ENCODE measurements around the gene OGA. TPM values are rescaled to one million over a fixed set of nuclear protein-coding genes. Genes with fewer than 3 reads are reported as not detected.

OGA gene
- total RNA-seq, 2 donors from 2014 or later, result 411 to 421 TPM

DNA sequence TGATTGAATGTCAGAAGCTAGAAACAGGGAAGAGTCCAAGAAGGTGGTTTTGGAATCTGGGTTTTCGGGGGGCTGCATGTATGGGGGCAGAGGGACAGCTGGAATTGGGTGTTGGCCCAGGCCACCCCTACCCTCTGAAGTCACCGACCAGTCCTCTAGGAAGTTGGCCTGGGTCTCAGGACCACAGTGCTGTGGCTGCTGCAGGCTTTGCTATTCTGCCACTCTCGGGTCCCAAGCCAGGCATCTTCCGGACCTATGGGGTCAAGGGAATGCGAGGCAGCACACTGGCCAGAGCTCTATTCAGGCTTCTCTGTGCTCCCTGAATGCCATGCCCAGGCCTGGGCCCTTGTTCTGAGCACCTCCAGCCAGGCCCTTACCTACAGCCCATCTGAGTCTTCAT is 55.5 kb downstream of the OGA start:
- H3K9me3 ChIP-seq (ENCODE audit: control insufficient read depth, low read length, poor library complexity, severe bottlenecking), result no peaks in the 10 kb centered on the region

DNA sequence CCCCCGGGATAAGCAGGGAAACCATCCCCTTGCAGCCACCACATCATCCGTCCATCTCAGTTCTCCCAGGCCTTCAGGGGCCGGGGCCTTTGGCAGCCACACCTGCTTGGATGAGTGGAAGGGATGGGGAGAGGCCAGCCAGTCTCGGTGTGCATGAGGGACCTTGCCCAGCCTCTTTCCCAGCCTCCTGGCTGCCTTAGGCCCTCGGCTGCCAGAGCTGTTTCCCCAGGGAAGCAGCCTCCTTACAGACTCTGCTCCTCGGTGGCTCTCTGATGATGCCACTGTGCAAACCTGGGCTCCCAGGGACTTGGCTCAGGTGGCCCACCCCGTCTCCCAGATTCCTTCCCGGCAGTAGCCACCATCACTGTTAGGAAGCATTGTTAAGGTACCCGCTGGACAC is 57.0 kb downstream of the OGA start:
- Mint-ChIP-seq H3K27ac (no peak overlapping the region), H3K4me3 (no peak overlapping the region), H3K36me3 (ENCODE audit: low read depth) (peaks cover 3% of the 10 kb centered on the region), H3K4me1 (peaks cover 4% of the 10 kb centered on the region), H3K27me3 (peaks cover 32% of the 10 kb centered on the region)
- DNase-seq (no peak), ATAC-seq (no peak)
- H3K9me3 ChIP-seq (ENCODE audit: control insufficient read depth, low read length, poor library complexity, severe bottlenecking), result no peaks in the 10 kb centered on the region

More for the DNA sequence above, 55.5 kb downstream of the OGA start:
- H3K27ac Mint-ChIP-seq, result no peak overlapping the region
- ATAC-seq, result no peak
- no peak for DNase-seq
- H3K36me3 Mint-ChIP-seq (ENCODE audit: low read depth), result peaks cover 6% of the 10 kb centered on the region
- peaks cover 4% of the 10 kb centered on the region for H3K4me1 Mint-ChIP-seq
- no peak overlapping the region for H3K4me3 Mint-ChIP-seq
- H3K27me3 Mint-ChIP-seq, result peaks cover 38% of the 10 kb centered on the region

- no peaks in the 10 kb centered on the region for H3K9me3 ChIP-seq (ENCODE audit: control insufficient read depth, low read length, poor library complexity, severe bottlenecking)
- no peaks in the 10 kb centered on the region for H3K36me3 Mint-ChIP-seq (ENCODE audit: low read depth)
- peaks cover 29% of the 10 kb centered on the region for H3K27me3 Mint-ChIP-seq
- H3K4me1 Mint-ChIP-seq, result no peaks in the 10 kb centered on the region
- H3K27ac Mint-ChIP-seq, result no peak overlapping the region
- ATAC-seq (no peak), DNase-seq (no peak)
- H3K4me3 Mint-ChIP-seq, result no peak overlapping the region
Measured at GRCh38 chr10:101760510-101760909, 57.7 kb downstream of the OGA start.

GRCh38 chr10:101759309-101760247 is 58.7 kb downstream of the OGA start:
- DNase-seq, result no peak
- no peaks in the 10 kb centered on the region for H3K36me3 Mint-ChIP-seq (ENCODE audit: low read depth)
- no peak for ATAC-seq
- H3K4me1 Mint-ChIP-seq, result no peaks in the 10 kb centered on the region
- no peak overlapping the region for H3K4me3 Mint-ChIP-seq
- H3K27me3 Mint-ChIP-seq, result peaks cover 25% of the 10 kb centered on the region
- no peak overlapping the region for H3K27ac Mint-ChIP-seq
- no peaks in the 10 kb centered on the region for H3K9me3 ChIP-seq (ENCODE audit: control insufficient read depth, low read length, poor library complexity, severe bottlenecking)

GRCh38 chr10:101758858-101759257 is 59.4 kb downstream of the OGA start:
- ATAC-seq (no peak), DNase-seq (no peak)
- Mint-ChIP-seq H3K27ac (no peak overlapping the region), H3K36me3 (ENCODE audit: low read depth) (no peaks in the 10 kb centered on the region), H3K27me3 (peaks cover 29% of the 10 kb centered on the region), H3K4me3 (no peak overlapping the region), H3K4me1 (no peaks in the 10 kb centered on the region)
- H3K9me3 ChIP-seq (ENCODE audit: control insufficient read depth, low read length, poor library complexity, severe bottlenecking), result no peaks in the 10 kb centered on the region

DNA sequence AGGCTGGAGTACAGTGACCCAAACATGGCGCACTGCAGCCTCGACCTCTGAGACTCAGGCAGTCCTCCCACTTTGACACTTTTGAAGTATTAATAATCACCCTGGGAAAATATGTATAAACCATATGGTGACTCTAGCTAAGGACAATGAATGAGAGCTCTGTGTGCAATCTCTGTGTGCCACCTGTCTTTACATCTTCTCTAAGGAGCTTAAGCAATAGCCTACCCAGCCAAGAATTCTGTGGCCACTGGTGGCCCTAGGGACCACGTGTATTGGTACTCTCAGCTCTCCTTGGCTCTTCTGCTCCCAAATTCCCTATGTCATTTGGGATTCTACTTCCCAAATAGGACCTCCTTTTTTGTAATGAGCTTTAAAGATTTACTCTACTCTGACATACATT is 66.0 kb downstream of the OGA start:
- ATAC-seq (no peak), DNase-seq (no peak)
- H3K9me3 ChIP-seq (ENCODE audit: control insufficient read depth, low read length, poor library complexity, severe bottlenecking), result no peaks in the 10 kb centered on the region
- Mint-ChIP-seq H3K36me3 (ENCODE audit: low read depth) (peaks cover 2% of the 10 kb centered on the region), H3K27me3 (peaks cover 33% of the 10 kb centered on the region), H3K27ac (no peak overlapping the region), H3K4me3 (no peak overlapping the region), H3K4me1 (no peaks in the 10 kb centered on the region)

DNA sequence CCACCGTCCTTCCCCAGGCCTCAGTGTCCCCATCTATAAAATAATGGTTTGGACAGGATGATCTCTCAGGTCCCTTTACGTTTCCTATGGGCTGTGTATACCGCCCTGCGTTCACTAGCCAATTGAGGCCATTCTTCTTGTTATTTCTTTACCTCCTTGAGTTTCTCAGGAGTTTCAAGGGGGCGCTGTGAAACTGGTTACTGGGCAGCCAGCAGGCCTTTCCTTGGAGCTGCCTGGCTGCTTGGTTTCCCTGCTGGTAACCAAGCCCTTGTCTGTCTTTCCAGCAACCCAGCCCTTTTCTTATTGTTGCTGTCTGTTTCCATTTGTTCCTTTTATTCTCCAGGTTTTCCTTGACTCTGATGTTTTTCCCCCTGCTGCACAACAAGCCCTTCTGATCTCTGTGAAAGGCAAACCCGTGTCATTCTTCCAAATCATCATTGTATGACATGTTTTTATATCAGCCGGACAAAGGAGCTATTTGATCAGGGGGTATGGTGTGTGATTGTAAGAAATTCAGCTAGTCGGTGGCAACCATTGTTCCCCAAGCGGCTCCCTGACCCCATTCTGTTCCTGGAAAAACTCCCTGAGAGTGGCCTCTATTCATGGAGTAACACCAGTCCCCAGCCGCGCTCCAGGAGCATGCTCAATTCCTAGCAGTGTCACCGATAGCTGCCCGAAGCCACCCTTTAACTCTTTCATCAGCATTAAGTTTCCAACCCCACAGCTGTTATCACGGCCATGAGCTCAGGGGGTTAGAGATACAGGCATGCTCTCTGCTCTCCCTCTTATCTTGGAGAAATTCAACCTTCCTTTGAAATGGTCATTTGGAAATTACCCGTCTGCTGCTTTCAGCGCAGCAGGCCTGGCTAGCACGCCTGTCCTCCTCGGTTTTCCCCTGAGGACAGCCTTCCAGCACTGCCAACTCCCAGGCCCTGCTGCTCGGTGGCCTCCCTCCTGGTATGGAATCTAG is 68.9 kb downstream of the OGA start:
- no peak overlapping the region for H3K4me3 Mint-ChIP-seq
- ATAC-seq (no peak), DNase-seq (no peak)
- H3K4me1 Mint-ChIP-seq, result no peaks in the 10 kb centered on the region
- H3K36me3 Mint-ChIP-seq (ENCODE audit: low read depth), result peaks cover 2% of the 10 kb centered on the region
- H3K27ac Mint-ChIP-seq, result no peak overlapping the region
- H3K27me3 Mint-ChIP-seq, result peaks cover 31% of the 10 kb centered on the region
- H3K9me3 ChIP-seq (ENCODE audit: control insufficient read depth, low read length, poor library complexity, severe bottlenecking), result no peaks in the 10 kb centered on the region

DNA sequence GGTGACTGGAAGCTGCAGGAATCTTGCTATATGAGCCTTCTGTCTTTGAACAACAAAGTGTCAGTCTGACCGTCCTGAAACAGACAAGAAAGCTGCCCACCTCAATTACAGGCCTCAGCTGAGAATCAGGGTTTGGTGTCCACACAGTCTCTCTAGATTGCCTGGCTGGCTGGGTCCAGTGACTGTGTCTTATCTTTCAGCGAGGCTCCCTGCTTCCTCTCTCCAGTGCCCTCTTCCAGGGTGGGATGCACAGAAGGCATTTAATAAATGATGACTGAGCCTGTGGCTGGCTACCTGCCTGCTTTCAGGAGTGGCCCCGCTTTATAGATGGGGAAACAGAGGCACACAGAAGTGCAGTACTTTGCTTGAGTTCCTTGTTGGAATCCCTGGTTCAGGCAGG is 69.7 kb downstream of the OGA start:
- ATAC-seq (no peak), DNase-seq (no peak)
- H3K9me3 ChIP-seq (ENCODE audit: control insufficient read depth, low read length, poor library complexity, severe bottlenecking), result no peaks in the 10 kb centered on the region
- Mint-ChIP-seq H3K27ac (no peak overlapping the region), H3K36me3 (ENCODE audit: low read depth) (peaks cover 2% of the 10 kb centered on the region), H3K4me1 (no peaks in the 10 kb centered on the region), H3K4me3 (no peak overlapping the region), H3K27me3 (peaks cover 25% of the 10 kb centered on the region)

DNA sequence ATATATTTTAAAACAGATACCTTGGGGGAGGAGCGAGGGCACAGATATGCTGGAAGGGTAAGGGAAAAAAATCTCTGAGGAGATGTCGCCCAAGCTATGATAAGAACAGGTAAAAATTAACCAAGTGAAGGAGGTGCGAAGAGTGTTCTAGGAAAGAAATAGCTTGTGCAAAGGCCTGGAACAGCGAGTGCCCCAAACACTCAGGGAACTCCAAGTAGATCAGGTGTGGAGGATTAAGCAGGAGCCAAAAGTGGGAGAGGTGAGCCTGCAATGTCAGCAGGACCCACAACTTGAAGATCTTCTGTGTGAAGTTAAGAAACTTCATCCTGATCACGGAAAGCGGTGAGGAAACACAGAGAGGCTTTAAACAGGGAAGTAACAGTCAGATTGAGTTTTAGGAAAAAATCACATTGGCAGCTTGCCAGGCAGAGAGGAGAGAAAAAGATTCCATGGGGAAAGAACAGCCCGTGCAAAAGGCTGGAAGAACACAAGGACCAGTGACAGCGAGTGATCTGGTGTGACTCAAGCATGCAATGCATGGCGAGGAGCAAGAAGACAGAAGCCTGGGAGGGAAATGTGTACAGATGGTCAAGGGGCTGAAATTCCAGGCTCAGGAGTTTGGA is 73.1 kb downstream of the OGA start:
- Mint-ChIP-seq H3K27me3 (peaks cover 19% of the 10 kb centered on the region), H3K4me3 (no peak overlapping the region), H3K36me3 (ENCODE audit: low read depth) (no peaks in the 10 kb centered on the region), H3K4me1 (peaks cover 2% of the 10 kb centered on the region), H3K27ac (no peak overlapping the region)
- DNase-seq (no peak), ATAC-seq (no peak)
- H3K9me3 ChIP-seq (ENCODE audit: control insufficient read depth, low read length, poor library complexity, severe bottlenecking), result no peaks in the 10 kb centered on the region

DNA sequence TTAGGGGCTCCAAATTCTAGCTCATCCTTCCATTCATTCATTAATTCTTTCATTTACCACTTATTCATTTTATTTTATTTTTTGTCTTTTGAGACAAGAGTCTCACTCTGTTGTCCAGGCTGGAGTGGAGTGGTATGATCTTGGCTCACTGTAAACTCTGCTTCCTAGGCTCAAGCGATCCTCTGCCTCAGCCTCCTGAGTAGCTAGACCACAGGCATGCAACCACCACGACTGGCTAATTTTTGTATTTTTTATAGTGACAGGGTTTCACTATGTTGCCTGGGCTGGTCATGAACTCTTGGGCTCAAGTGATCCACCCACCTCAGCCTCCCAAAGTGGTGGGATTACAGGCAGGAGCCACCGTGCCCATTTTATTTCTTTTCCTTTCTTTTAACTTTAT is 74.0 kb downstream of the OGA start:
- no peak for ATAC-seq
- Mint-ChIP-seq H3K36me3 (ENCODE audit: low read depth) (no peaks in the 10 kb centered on the region), H3K4me3 (no peak overlapping the region)

GRCh38 chr10:101741938-101742337 is 76.3 kb downstream of the OGA start:
- no peak overlapping the region for H3K27ac Mint-ChIP-seq
- no peaks in the 10 kb centered on the region for H3K9me3 ChIP-seq (ENCODE audit: control insufficient read depth, low read length, poor library complexity, severe bottlenecking)
- ATAC-seq, result no peak
- H3K4me3 Mint-ChIP-seq, result no peak overlapping the region
- H3K4me1 Mint-ChIP-seq, result peaks cover 2% of the 10 kb centered on the region
- DNase-seq, result no peak
- H3K36me3 Mint-ChIP-seq (ENCODE audit: low read depth), result no peaks in the 10 kb centered on the region
- H3K27me3 Mint-ChIP-seq, result peaks cover 20% of the 10 kb centered on the region

More for the DNA sequence above, 74.0 kb downstream of the OGA start:
- peaks cover 20% of the 10 kb centered on the region for H3K27me3 Mint-ChIP-seq
- H3K4me1 Mint-ChIP-seq, result peaks cover 2% of the 10 kb centered on the region
- no peak overlapping the region for H3K27ac Mint-ChIP-seq
- H3K9me3 ChIP-seq (ENCODE audit: control insufficient read depth, low read length, poor library complexity, severe bottlenecking), result no peaks in the 10 kb centered on the region
- no peak for DNase-seq

DNA sequence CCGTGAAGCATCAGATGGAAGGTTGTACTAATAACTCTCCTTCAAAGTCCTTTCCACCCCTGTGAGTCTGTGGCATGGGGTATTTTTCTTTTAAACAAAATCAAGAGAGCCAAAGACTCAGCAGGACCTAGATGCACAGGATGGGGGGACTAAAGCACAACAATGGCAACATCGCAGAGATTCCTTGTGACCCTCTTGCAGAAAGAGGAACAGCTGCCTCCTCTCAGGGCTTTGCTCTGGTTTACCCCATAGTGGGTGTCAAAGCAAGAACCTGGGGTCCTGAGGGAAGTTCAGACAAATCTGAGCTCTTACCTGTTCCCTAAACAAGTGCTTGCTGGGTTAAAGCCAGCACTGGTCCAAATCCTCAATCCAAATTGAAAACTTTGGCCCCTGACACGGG is 81.6 kb downstream of the OGA start:
- DNase-seq, result no peak
- ATAC-seq, result no peak
- H3K4me1 Mint-ChIP-seq, result no peaks in the 10 kb centered on the region
- H3K36me3 Mint-ChIP-seq (ENCODE audit: low read depth), result peaks cover 7% of the 10 kb centered on the region
- H3K27me3 Mint-ChIP-seq, result peaks cover 34% of the 10 kb centered on the region
- no peaks in the 10 kb centered on the region for H3K9me3 ChIP-seq (ENCODE audit: control insufficient read depth, low read length, poor library complexity, severe bottlenecking)
- no peak overlapping the region for H3K4me3 Mint-ChIP-seq
- H3K27ac Mint-ChIP-seq, result no peak overlapping the region

Data from T-helper 17 cell (primary cell).